GM04503 (cell line): Measurements from ENCODE around the gene MKX.

Source experiments
- DNase-seq: peaks from one replicate; pipeline ENCODE4 v3.0.0-alpha.2; 2012; ENCODE audit warnings: low read depth

MKX gene, protein sequence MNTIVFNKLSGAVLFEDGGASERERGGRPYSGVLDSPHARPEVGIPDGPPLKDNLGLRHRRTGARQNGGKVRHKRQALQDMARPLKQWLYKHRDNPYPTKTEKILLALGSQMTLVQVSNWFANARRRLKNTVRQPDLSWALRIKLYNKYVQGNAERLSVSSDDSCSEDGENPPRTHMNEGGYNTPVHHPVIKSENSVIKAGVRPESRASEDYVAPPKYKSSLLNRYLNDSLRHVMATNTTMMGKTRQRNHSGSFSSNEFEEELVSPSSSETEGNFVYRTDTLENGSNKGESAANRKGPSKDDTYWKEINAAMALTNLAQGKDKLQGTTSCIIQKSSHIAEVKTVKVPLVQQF

DNA sequence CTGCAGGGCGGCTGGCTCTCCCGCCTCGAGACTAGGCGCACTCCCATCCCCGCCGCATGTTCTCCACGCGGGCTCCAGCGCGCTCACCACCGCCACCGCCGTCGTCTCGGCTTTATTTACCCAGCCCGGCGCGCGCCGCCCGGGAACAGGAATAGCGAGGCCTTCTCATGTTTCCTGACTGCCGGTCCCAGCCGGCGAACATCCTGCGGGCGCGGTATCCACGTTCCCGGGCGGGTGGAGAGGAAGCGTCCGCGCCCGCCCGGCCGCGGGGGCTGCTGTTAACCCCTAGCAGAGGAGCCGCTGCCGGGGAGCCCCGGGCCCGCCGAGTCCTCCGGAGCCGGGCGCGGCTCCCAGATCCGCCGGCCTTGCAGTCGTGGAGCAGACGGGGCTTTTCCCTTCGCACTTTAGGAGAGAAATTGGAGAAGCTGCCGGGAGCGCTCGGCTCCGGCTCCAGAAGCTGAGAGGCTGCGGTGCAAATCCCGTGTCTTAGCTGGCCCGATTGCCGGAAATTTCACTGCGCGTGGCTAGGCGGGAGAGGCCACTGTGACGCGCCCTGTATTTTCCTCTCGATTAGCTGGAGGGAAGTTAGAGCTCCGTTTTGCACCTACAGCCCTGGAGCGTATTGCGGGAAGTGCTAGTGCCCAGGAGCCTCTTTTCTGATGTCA is at the start of gene MKX:
Gene MKX (minus strand): TSS at position 88 of the 665 bp plus-strand sequence. CDS start 2,404 bp downstream, outside the sequence.
- DNase-seq: no peak

DNA sequence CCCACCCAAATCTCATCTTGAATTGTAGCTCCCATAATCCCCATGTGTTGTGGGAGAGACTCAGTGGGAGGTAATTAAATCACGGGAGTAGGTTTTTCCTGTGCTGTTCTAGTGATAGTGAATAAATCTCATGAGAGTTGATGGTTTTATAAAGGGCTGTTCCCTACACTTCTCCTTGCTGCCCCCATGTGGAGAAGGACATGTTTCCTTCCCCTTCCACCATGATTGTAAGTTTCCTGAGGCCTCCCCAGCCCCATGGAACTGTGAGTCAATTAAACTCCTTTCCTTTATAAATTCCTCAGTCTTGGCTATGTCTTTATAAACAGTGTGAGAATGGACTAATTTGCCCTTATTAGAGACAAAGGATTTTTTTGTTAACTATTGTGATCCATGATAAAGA is 48.5 kb upstream of the MKX start:
- no peak for DNase-seq

- no peak for DNase-seq
These were observed 46.6 kb upstream of the MKX start for GRCh38 chr10:27792216-27792615.

- no peak for DNase-seq
These were observed 38.7 kb upstream of the MKX start for GRCh38 chr10:27784272-27784671.

GRCh38 chr10:27783660-27784059 is 38.0 kb upstream of the MKX start:
- DNase-seq: peak; percentile 35

DNA sequence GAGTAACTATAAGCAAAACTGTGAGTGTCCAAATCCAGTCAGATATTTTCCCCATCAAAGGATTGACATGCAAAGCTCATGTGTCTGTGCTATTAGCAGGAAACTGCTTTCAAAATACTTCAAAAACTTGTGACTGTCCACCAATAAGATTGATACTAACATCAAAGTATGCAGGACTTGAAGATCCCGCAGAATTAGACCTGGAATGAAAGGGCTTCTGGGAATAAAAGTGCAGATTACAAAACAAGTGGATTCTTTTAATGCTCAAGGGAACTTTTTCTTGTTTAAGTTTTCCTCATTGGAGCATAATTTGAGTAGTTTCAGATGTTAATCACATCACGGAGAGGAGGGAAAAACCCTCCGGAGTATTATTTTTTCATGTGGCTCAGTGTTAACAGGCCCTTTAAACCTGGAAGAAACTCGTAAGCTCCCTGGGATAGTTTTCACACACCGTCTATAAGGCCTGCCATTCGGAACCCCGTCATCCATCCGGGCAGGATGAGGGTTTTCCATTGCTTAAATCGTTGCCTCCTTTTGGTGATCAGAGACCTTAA is 33.9 kb upstream of the MKX start:
- peak; percentile 65 for DNase-seq

GRCh38 chr10:27774831-27775230 is 29.2 kb upstream of the MKX start:
- no peak for DNase-seq

DNA sequence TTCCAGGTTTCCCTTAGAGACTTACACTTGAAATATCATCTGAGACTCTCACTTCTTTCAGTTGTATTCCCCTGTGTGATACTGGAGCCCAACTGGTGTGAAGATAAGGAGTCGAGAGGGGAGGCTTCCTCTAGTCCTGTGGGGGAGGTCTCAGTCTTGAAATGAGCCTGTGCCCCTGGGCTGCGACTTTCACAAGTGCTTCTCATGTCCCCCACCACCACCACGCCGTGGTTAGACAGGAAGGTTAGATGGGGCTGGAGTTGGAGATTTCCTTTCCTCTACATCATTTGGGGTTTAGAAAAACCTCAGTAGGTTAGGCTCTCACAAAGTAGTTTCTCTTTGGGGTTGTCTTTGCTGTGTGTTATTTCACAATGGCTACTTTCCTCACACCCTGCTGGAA is 25.6 kb upstream of the MKX start:
- DNase-seq: no peak

GRCh38 chr10:27770181-27770580 is 24.6 kb upstream of the MKX start:
- no peak for DNase-seq

GRCh38 chr10:27760867-27761266 is 15.2 kb upstream of the MKX start:
- no peak for DNase-seq

DNA sequence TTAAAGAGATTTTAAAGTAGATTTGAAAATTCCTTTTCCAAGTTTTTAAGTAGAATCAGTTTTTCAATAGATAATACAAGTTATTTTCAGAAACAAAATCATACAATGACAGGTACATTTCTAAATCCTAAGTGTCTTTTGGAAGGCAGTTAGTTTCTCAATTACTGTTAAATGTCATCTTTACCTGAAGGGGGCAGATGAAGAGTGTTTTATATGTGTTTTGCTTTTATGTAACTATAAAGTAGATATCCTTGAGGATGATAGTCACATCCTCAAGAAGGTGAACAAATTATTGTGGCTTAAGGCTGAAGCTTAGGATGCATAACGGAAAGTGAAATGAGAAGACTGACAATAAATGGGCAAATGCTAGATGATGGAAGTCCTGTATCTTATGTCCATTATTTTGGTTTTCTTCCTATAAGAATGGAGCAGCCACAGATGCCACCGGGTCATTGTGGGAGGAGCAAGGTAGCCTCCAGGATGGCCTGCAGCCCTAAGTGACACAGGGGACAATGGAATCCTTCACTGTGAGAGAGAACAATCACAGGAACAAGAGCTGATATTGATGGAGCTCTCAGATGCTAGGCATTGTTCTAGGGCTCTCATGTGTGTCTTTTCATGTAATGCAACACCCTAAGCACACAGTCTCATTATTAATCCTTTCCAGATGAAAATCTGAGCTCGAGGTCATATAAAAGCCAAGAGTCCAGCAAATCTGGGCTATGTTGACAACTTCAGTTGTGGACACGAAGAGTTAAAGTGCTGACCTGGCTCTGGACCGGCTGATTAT is 14.1 kb upstream of the MKX start:
- no peak for DNase-seq

DNA sequence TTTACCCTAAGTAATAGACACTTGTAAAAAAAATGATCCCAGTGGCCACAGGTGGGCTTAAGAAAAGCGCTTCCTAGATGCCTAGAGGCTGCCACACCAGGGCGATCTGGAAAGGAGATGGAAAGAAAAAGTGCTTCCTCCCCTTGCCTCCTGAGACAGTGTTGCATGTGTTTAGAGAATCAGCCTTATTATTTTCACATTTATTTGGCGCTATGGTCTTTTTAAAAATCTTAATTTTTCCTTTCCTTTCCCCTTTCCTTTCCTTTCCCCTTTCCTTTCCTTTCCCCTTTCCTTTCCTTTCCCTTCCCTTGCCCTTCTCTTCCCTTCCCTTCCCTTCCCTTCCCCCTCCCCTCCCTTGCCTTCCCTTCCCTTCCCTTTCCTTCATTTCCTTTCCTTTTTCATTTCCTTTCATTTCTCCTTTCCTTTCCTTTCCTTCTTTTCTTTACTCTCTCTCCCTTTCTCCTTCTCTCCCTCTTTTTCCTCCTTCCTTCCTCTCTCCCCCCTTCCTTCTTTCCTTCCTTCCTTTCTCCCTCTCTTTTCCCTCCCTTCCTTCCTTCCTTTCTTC is 7.1 kb upstream of the MKX start:
- DNase-seq: no peak

GRCh38 chr10:27748601-27749000 is 3.0 kb upstream of the MKX start:
- DNase-seq: no peak

DNA sequence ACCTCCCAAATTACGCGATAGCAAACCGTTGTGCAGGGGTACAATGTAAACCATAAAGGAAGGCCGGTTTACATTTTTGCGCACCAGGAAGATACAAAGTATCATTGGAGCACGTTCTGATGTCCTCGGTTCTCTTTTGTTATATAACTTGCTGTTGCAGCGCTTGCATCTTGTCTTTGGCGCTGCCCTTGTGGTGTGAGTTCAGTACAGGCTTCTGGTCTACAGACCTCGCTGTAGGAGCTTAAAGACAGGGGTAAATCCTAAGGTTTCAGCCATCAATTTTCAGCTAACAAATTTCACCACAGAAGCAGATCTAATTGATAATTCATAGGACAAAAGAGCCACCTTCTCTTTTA is 1.5 kb upstream of the MKX start:
- DNase-seq: no peak

GRCh38 chr10:27746397-27747095 is 927 bp upstream of the MKX start:
- DNase-seq: no peak

DNA sequence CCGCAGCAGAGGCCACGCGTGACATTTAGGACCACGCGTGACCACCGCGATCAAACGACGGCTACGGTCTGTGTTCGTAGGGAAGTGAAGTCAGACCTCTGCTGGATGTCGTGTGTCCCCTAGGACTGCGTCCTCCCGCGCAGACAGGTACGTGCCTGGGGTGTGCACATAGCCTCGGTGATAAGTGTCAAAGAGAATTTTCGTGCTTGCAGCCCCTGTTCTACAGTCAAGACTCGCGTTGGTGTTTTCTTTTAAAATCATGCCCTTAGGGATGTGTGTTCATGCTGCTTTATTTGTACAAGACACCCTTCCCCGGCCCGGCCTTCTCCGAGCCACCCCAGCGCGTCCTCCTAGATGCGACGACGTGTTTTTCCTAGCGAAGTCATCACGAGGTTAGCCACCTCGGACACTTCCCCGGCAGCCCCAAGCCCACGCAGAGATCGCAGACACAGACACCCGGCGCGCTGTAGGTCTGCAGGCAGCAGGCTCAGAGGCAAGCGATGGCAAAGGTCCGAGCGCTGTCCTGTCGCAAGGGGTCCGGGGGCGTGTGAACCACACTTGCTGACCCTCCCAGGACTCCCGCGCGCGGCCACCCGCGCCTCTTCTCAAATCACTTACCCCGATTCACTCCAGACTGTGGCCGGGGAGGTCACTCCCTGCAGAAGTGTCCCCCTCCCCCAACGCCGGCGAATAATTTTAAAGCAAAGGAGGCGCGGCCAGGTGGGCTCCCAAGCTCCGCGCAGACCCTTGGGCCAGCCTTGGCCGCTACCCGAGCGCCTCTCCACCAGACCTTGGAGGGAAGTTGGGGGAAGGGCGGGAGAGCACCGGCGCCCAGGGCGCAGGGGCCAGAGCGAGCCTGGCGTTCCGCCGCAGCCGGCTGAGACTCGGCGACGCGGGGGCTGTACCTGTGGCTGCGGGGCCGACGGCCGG is 552 bp downstream of the MKX start:
- DNase-seq: no peak

DNA sequence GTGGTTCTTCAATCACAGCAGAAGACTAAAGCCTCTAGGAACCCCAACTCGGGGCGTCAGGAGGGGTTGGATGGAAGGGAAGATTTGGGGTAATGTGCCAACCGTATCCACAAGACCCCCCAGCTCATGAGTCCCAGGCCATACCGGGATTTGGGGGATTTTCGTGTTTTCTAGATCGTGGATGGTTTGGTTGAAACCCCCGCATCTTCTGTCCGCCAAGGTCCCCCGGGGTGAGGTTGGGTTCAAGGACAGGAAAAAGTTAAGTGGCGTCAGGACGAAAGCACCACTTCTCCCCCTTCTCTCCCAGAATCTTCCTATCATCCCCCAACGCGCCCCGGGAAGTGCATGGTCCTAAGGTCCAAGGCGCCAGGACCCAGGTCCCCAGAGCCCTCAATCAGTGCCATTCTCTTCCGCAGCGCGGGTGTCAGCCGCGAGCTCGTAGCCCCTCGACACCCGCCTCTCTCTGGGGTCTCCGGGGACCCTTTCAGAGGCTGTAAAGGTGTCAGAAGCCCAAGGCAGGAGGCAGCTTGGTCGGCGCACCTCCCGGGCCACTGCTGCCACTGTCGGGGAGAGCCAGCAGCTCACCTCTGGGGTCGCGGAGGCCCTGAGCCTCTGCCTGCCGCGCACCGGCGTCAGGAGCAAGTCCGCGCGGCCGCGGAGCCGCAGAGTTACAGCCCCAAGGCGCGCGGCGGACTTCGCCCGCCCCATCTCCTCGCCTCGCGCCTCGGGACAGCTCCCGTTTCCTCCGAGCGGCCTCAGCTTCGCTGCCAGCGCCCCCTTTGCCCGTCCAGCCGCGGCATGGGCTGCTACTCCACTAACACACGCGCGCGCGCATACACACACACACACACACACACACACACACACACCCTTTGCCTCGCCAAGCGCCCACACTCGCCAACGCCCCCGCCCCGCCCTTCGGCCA is 1.5 kb downstream of the MKX start:
- no peak for DNase-seq

DNA sequence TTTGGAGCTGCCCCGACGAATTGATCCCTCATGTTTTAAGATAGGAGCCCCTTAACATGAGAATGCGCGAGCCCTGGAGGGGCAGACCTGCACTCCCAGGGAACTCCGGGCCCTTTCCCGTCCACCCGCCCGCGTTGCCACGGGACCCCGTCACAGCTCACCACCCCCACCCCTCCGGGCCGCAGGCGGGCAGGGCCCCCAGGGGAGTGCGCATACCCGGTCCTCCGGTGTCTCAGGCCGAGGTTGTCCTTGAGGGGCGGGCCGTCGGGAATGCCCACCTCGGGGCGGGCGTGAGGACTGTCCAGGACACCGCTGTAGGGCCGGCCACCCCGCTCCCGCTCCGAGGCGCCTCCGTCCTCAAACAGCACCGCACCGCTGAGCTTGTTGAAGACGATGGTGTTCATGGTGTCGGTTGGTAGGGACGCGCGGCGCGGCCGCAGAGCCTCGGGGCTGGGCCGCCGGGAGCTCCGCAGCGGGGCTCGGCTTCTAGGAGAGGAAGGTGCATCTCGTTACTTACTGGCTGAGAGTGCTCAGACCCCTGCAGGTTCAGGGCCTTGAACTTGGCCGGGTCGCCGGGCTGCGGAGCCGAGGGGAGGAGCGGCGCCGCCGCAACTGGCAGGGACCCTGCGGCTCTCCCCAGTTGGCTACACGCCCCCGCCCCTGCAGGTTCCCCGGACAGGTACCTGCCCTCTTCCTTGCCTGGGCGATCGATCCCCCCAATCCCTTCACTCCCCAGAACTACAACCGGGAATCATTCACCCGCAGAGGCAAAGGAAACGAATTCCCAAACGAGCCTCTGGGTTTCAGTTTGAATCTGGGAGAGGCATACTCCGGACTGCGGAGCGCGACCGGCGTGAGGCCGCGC is 2.4 kb downstream of the MKX start:
- DNase-seq: no peak
